HCT116 (cell line): ENCODE data around the gene CAPS. TPM values are rescaled to one million over a fixed set of nuclear protein-coding genes. Genes with fewer than 3 reads are reported as not detected.

Experiments
- ATAC-seq: fragments of 200-7000 bp; cut with Tn5 transposase; 2 replicates; pipeline ENCODE4 v1.9.1; 2020; ENCODE audit warnings: mild to moderate bottlenecking, moderate library complexity
- BruUV-seq: library from RNA; stranded (reverse); fragments of 400-500 nt; replicated peaks from 2 replicates; lab custom pipeline; 2021; lab: Mats Ljungman, UMichigan
- CTCF ChIA-PET: fragments of 300-600 bp; sonication (Branson Sonifier 250); formaldehyde crosslinking; loops from one replicate; lab custom pipeline; 2021; ENCODE audit warnings: antibody characterized with exemption; lab: Charles Lee
- POLR2A ChIA-PET: fragments of 300-600, 350-600 bp; sonication (Branson Sonifier 250); formaldehyde crosslinking; loops from one replicate; lab custom pipeline; 2021; ENCODE audit warnings: antibody characterized with exemption; lab: Charles Lee
- RAD21 ChIA-PET, 2 experiments: fragments of 300-600 bp; sonication (Branson Sonifier 250); formaldehyde crosslinking; loops; one replicate each; lab custom pipeline; 2023; ENCODE audit warnings: low total read pairs in 2 of 2; ENCODE audit not compliant: uncharacterized antibody in 2 of 2, unreplicated experiment in 2 of 2, low non-redundant PET in 1 of 2; lab: Charles Lee
- DNase-seq: peaks from one replicate; pipeline ENCODE4 v3.0.0-alpha.2; 2010; ENCODE audit warnings: low read depth, low spot score
- H2AFZ ChIP-seq: fragments of 200-600 bp; shearing (Covaris generic), sonication (generic); 2 replicates; pipeline ENCODE4 v1.6.1; 2017; ENCODE audit warnings: low read depth, mixed run types, mixed read lengths, antibody characterized with exemption, low read length; ENCODE audit not compliant: poor library complexity, severe bottlenecking
- H3K27ac ChIP-seq: 2 replicates; pipeline ENCODE4 v1.5.1; 2012; ENCODE audit warnings: low read depth, low read length
- H3K27me3 ChIP-seq: fragments of 200-600 bp; sonication (generic); 2 replicates; pipeline ENCODE4 v1.6.1; 2016; ENCODE audit warnings: mixed run types, low read length, mixed read lengths; ENCODE audit not compliant: insufficient read depth
- H3K36me3 ChIP-seq, 2 experiments: fragments of 200-500 bp in 1 of 2; fragments of 200-600 bp in 1 of 2; sonication (Bioruptor generic) in 1 of 2; sonication (generic) in 1 of 2; 2 replicates each; pipeline versions ENCODE4 v1.5.1 to v1.6.1; 2014 to 2016; ENCODE audit warnings: low read length in 2 of 2, inconsistent platforms in 1 of 2, mixed read lengths in 1 of 2, mixed run types in 1 of 2; ENCODE audit not compliant: insufficient read depth in 2 of 2, control insufficient read depth in 1 of 2
- H3K4me1 ChIP-seq, 2 experiments: fragments of 200-600 bp in 1 of 2; sonication (generic) in 1 of 2; 2 replicates each; pipeline versions ENCODE4 v1.5.1 to v1.6.1; 2012 to 2017; ENCODE audit warnings: low read length in 2 of 2, inconsistent platforms in 1 of 2, mild to moderate bottlenecking in 1 of 2, mixed read lengths in 1 of 2, mixed run types in 1 of 2, moderate library complexity in 1 of 2; ENCODE audit not compliant: insufficient read depth in 2 of 2, control insufficient read depth in 1 of 2
- H3K4me2 ChIP-seq: fragments of 200-600 bp; sonication (generic); 2 replicates; pipeline ENCODE4 v1.6.1; 2017; ENCODE audit warnings: mixed run types, low read length, mixed read lengths
- H3K4me3 ChIP-seq, 2 experiments: fragments of 200-600 bp in 1 of 2; sonication (generic) in 1 of 2; replicated peaks in 1 of 2; 2 replicates each; pipeline ENCODE4 v1.5.1; 2011 to 2016; ENCODE audit warnings: low read length in 2 of 2, control low read depth in 1 of 2, low read depth in 1 of 2, mild to moderate bottlenecking in 1 of 2, mixed read lengths in 1 of 2, mixed run types in 1 of 2
- H3K79me2 ChIP-seq: fragments of 200-600 bp; sonication (generic); 2 replicates; pipeline ENCODE4 v1.6.1; 2017; ENCODE audit warnings: mild to moderate bottlenecking, mixed run types, low read length, moderate library complexity, mixed read lengths; ENCODE audit not compliant: insufficient read depth
- H3K9ac ChIP-seq: fragments of 200-600 bp; sonication (generic); 2 replicates; pipeline ENCODE4 v1.6.1; 2016; ENCODE audit warnings: low read length, mixed read lengths
- H3K9me2 ChIP-seq: fragments of 200-600 bp; sonication (generic), shearing (Covaris generic); 2 replicates; pipeline ENCODE4 v1.6.1; 2017; ENCODE audit warnings: mixed run types, mild to moderate bottlenecking, moderate library complexity; ENCODE audit not compliant: insufficient read depth
- H3K9me3 ChIP-seq, 2 experiments: fragments of 200-500 bp in 1 of 2; fragments of 200-600 bp in 1 of 2; sonication (Bioruptor generic) in 1 of 2; sonication (generic) in 1 of 2; 2 replicates each; pipeline ENCODE4 v1.6.1; 2014 to 2017; ENCODE audit warnings: low read length in 2 of 2, mixed read lengths in 2 of 2, inconsistent platforms in 1 of 2, low read depth in 1 of 2, mild to moderate bottlenecking in 1 of 2, mixed run types in 1 of 2, moderate library complexity in 1 of 2; ENCODE audit not compliant: control insufficient read depth in 1 of 2, insufficient read depth in 1 of 2
- H4K20me1 ChIP-seq: fragments of 200-600 bp; sonication (generic), shearing (Covaris generic); 2 replicates; pipeline ENCODE4 v1.6.1; 2017; ENCODE audit warnings: mixed run types, mild to moderate bottlenecking, moderate library complexity; ENCODE audit not compliant: insufficient read depth
- CEBPB ChIP-seq: IDR thresholded peaks from 2 replicates; pipeline ENCODE4 v1.6.1; 2012; ENCODE audit warnings: low read depth
- EZH2 ChIP-seq: fragments of 200-600 bp; sonication (generic); IDR thresholded peaks from 2 replicates; pipeline ENCODE4 v1.6.1; 2017; ENCODE audit warnings: antibody characterized with exemption, mixed run types
- FOSL1 ChIP-seq: IDR thresholded peaks from 2 replicates; pipeline ENCODE4 v1.6.1; 2012; ENCODE audit warnings: low read depth
- REST ChIP-seq: IDR thresholded peaks from 2 replicates; pipeline ENCODE4 v1.6.1; 2012; ENCODE audit warnings: low read depth
- SP1 ChIP-seq: IDR thresholded peaks from 2 replicates; pipeline ENCODE4 v1.6.1; 2012; ENCODE audit warnings: low read depth
- ZFX ChIP-seq: fragments of 450-650 bp; IDR thresholded peaks from 2 replicates; pipeline ENCODE4 v1.6.1; 2017
- intact Hi-C: fragments of 100-400 bp; cut with micrococcal nuclease; formaldehyde crosslinking; loops from 2 replicates; pipeline ENCODE4 v1.10.0; 2022
- total RNA-seq: library from RNA; stranded (reverse); gene quantifications from one replicate; pipeline ENCODE4 v1.2.1, GENCODE V29; 2021; ENCODE audit not compliant: unreplicated experiment
- TF ChIP-seq, protein P1 (sequence below): IDR thresholded peaks from 2 replicates; pipeline ENCODE4 v1.6.1; 2011; ENCODE audit warnings: mild to moderate bottlenecking, low read length, moderate library complexity; ENCODE audit not compliant: insufficient replicate concordance; ENCODE audit errors: extremely low read depth
- TF ChIP-seq, protein P2 (sequence below), 3 experiments: fragments of 200-600 bp in 1 of 3; sonication (generic) in 1 of 3; IDR thresholded peaks in 2 of 3; conservative IDR thresholded peaks in 1 of 3; 2 replicates each; pipeline ENCODE4 v1.5.1; 2012 to 2017; ENCODE audit warnings: low read depth in 2 of 3, low read length in 2 of 3, antibody characterized with exemption in 1 of 3, borderline replicate concordance in 1 of 3, control low read depth in 1 of 3, mild to moderate bottlenecking in 1 of 3, mixed read lengths in 1 of 3, mixed run types in 1 of 3, moderate library complexity in 1 of 3; ENCODE audit not compliant: insufficient read depth in 1 of 3
- TF ChIP-seq, protein P3 (sequence below): IDR thresholded peaks from 2 replicates; pipeline ENCODE4 v1.6.1; 2012

The CAPS gene
- total RNA-seq, 1 experiment from 2014 or later: 2.5 TPM

GRCh38 chr19:5947435-5947834 lies 33.4 kb downstream of the CAPS start (continued):
- TF ChIP-seq ZFX: no peak

DNA sequence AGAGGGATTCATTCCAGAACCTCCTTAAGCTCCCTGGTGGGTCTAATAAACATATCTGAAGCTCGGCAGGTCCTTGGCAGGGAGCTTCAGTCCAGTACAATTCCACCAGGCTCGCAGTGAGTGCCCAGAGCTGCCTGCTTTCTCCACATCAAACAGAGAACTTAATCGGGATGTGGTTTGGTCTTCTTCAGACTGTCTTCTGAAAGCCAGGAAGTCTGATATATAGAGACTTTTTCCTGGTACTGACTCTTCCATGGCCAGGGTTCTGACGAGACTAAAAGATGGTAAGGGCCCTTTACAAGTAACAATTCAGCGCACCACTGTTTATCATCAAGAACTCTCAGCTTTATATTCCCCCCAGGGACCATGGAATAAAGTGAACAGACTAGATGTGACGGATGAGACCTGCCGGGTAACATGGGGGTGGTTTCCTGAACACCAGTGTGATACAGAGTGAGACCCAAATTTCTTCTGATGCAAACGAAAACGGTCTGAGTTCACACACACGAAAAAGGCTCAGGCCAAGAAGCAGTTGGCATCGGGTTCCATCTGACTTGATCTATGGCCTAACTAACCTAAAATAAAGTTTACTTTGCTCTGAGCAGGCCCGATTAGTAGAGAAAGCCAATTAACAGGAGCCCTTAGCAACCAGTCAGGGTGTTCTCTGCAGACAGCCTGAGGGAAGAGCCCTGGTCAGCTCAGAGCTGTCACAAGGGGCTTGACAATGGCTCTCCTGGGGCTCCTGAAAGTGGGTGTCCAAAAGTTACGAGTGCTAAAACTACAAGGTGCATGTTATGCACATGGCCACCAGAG lies 34.9 kb downstream of the CAPS start:
- DNase-seq: no peak
- Histone ChIP-seq H3K36me3 (peaks cover 0 to 23% of the 10 kb centered on the region in 2 experiments; a peak in 1 of 4 replicates), H3K9ac (no peak overlapping the region), H3K79me2 (peaks cover 96% of the 10 kb centered on the region), H3K27ac (no peak overlapping the region), H4K20me1 (peaks cover 9% of the 10 kb centered on the region; the same call in 1 of the 2 replicates), H3K9me3 (no peaks in the 10 kb centered on the region), H3K4me3 (no peak overlapping the region), H3K4me1 (no peaks in the 10 kb centered on the region), H2AFZ (no peak overlapping the region), H3K27me3 (no peaks in the 10 kb centered on the region), H3K9me2 (no peaks in the 10 kb centered on the region), H3K4me2 (no peak overlapping the region)
- intact Hi-C loops: no loop called here
- POLR2A ChIA-PET: no interaction called here
- TF ChIP-seq SP1: no peak
- TF ChIP-seq FOSL1: no peak
- TF ChIP-seq, protein P1, sequence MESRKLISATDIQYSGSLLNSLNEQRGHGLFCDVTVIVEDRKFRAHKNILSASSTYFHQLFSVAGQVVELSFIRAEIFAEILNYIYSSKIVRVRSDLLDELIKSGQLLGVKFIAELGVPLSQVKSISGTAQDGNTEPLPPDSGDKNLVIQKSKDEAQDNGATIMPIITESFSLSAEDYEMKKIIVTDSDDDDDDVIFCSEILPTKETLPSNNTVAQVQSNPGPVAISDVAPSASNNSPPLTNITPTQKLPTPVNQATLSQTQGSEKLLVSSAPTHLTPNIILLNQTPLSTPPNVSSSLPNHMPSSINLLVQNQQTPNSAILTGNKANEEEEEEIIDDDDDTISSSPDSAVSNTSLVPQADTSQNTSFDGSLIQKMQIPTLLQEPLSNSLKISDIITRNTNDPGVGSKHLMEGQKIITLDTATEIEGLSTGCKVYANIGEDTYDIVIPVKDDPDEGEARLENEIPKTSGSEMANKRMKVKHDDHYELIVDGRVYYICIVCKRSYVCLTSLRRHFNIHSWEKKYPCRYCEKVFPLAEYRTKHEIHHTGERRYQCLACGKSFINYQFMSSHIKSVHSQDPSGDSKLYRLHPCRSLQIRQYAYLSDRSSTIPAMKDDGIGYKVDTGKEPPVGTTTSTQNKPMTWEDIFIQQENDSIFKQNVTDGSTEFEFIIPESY: no peak
- no peak for TF ChIP-seq EZH2
- no peak for TF ChIP-seq ZFX
- TF ChIP-seq, protein P2, sequence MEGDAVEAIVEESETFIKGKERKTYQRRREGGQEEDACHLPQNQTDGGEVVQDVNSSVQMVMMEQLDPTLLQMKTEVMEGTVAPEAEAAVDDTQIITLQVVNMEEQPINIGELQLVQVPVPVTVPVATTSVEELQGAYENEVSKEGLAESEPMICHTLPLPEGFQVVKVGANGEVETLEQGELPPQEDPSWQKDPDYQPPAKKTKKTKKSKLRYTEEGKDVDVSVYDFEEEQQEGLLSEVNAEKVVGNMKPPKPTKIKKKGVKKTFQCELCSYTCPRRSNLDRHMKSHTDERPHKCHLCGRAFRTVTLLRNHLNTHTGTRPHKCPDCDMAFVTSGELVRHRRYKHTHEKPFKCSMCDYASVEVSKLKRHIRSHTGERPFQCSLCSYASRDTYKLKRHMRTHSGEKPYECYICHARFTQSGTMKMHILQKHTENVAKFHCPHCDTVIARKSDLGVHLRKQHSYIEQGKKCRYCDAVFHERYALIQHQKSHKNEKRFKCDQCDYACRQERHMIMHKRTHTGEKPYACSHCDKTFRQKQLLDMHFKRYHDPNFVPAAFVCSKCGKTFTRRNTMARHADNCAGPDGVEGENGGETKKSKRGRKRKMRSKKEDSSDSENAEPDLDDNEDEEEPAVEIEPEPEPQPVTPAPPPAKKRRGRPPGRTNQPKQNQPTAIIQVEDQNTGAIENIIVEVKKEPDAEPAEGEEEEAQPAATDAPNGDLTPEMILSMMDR (IDR thresholded peaks at IDR 0.05 in 2 of 3, conservative IDR thresholded peaks at IDR 0.05 in 1 of 3; ENCODE audit: borderline replicate concordance in 1 of 3, insufficient read depth in 1 of 3, low read depth in 2 of 3, low read length in 2 of 3): no peak
- TF ChIP-seq REST: no peak
- TF ChIP-seq, protein P3, sequence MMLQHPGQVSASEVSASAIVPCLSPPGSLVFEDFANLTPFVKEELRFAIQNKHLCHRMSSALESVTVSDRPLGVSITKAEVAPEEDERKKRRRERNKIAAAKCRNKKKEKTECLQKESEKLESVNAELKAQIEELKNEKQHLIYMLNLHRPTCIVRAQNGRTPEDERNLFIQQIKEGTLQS: no peak
- TF ChIP-seq CEBPB: no peak
- CTCF ChIA-PET: no interaction called here
- no TSS peak for BruUV-seq
- RAD21 ChIA-PET: interaction anchor here in 1 of 2 experiments (0.7 kb wide), 1 partner anchor 181 kb away, joined by 3 read pairs; no protein-coding TSS in a partner anchor
- ATAC-seq: no peak
